DOHH2 (cell line): Measurements from ENCODE around the gene AWAT2.

Experiments
- CTCF ChIP-seq: fragments of 200-600 bp; sonication (generic); IDR thresholded peaks from one replicate; pipeline ENCODE4 v1.5.1; 2014; ENCODE audit warnings: antibody characterized with exemption, mild to moderate bottlenecking, low read depth, low read length; ENCODE audit not compliant: poor library complexity, severe bottlenecking
- EZH2phosphoT487 ChIP-seq: fragments of 200-600 bp; sonication (generic); IDR thresholded peaks from 2 replicates; pipeline ENCODE4 v1.6.1; 2017; ENCODE audit warnings: borderline replicate concordance, mild to moderate bottlenecking, antibody characterized with exemption, low read length, moderate library complexity, mixed read lengths

- TF ChIP-seq CTCF, result peak; percentile 61
- TF ChIP-seq EZH2phosphoT487, result no peak
These were observed 16.2 kb downstream of the AWAT2 start for GRCh38 chrX:70033348-70034051.
